Mesenteric fat pad (tissue), 1 donor: ENCODE measurements around the gene VDAC1. TPM values are rescaled to one million over a fixed set of nuclear protein-coding genes. Genes with fewer than 3 reads are reported as not detected.

Experiments
- DNase-seq: peaks from one replicate; pipeline ENCODE4 v3.0.0-alpha.2; 2020; ENCODE audit warnings: low spot score
- total RNA-seq: library from RNA; stranded (reverse); fragmentation: NEBNext Ultra II Directional; extraction: Animal tissue kit (Norgen Biotek cat#: 25700); gene quantifications from one replicate; pipeline ENCODE4 v1.2.1, GENCODE V29; 2021
- donor health status: DM: yes; HTN: yes; CAD: no.

Gene VDAC1
- total RNA-seq, 1 donor from 2014 or later = 165 TPM

GRCh38 chr5:133995883-133996563 lies 8.8 kb downstream of the VDAC1 start:
- no peak for DNase-seq

GRCh38 chr5:133995341-133995740 lies 9.4 kb downstream of the VDAC1 start:
- DNase-seq = peak; percentile 28

GRCh38 chr5:133994990-133995333 lies 9.8 kb downstream of the VDAC1 start:
- no peak for DNase-seq

GRCh38 chr5:133994297-133994989 lies 10.3 kb downstream of the VDAC1 start:
- DNase-seq = peak; percentile 53

- no peak for DNase-seq
Observed at GRCh38 chr5:133993185-133993936, 11.4 kb downstream of the VDAC1 start.

GRCh38 chr5:133992429-133993155 lies 12.2 kb downstream of the VDAC1 start:
- peak; percentile 68 for DNase-seq

GRCh38 chr5:133991171-133991910 lies 13.4 kb downstream of the VDAC1 start:
- DNase-seq = no peak

- no peak for DNase-seq
Observed at GRCh38 chr5:133990396-133990795, 14.4 kb downstream of the VDAC1 start.

GRCh38 chr5:133985540-133986180 lies 19.1 kb downstream of the VDAC1 start:
- DNase-seq = no peak

GRCh38 chr5:133983674-133984073 lies 21.1 kb downstream of the VDAC1 start:
- DNase-seq = no peak

- no peak for DNase-seq
Observed at GRCh38 chr5:133981714-133982113, 23.1 kb downstream of the VDAC1 start.

- DNase-seq = peak; percentile 71
Observed at GRCh38 chr5:133980652-133981051, 24.1 kb downstream of the VDAC1 start.

GRCh38 chr5:133978943-133979342 lies 25.8 kb downstream of the VDAC1 start:
- no peak for DNase-seq

GRCh38 chr5:133977858-133978257 lies 26.9 kb downstream of the VDAC1 start:
- DNase-seq = no peak

- DNase-seq = peak; percentile 64
Observed at GRCh38 chr5:133977161-133977787, 27.5 kb downstream of the VDAC1 start.

- DNase-seq = peak; percentile 28
Observed at GRCh38 chr5:133975546-133975945, 29.2 kb downstream of the VDAC1 start.

- no peak for DNase-seq
Observed at GRCh38 chr5:133974142-133974541, 30.6 kb downstream of the VDAC1 start.

- DNase-seq = no peak
Observed at GRCh38 chr5:133970325-133970909, 34.4 kb downstream of the VDAC1 start.

- DNase-seq = no peak
Observed at GRCh38 chr5:133969654-133970324, 35.0 kb downstream of the VDAC1 start.
